GM12878 (cell line): ENCODE measurements around the gene MAPK8IP3. TPM values are rescaled to one million over a fixed set of nuclear protein-coding genes. Genes with fewer than 3 reads are reported as not detected.

Experiments
- ATAC-seq: fragments of 200-7000 bp; cut with Tn5 transposase; 3 replicates; pipeline ENCODE4 v1.9.1; 2020; ENCODE audit warnings: mild to moderate bottlenecking, moderate library complexity
- BruUV-seq: library from RNA; stranded (reverse); fragments of 400-500 nt; replicated peaks from 2 replicates; lab custom pipeline; 2021; lab: Mats Ljungman, UMichigan
- CTCF ChIA-PET: fragments of 300-600 bp; sonication (Branson Sonifier 250); formaldehyde crosslinking; extraction: SDS; loops from one replicate; lab custom pipeline; 2021; ENCODE audit warnings: inconsistent platforms; lab: Yijun Ruan, JAX
- POLR2A ChIA-PET: fragments of 350-600 bp; formaldehyde crosslinking; extraction: SDS; loops from one replicate; lab custom pipeline; 2021; ENCODE audit warnings: inconsistent platforms; lab: Charles Lee
- RAD21 ChIA-PET: fragments of 300-600 bp; sonication (Branson Sonifier 250); formaldehyde crosslinking; loops from one replicate; lab custom pipeline; 2023; ENCODE audit warnings: antibody characterized with exemption; ENCODE audit not compliant: unreplicated experiment; lab: Charles Lee
- SMC1A ChIA-PET: fragments of 300-600 bp; sonication (Branson Sonifier 250); formaldehyde crosslinking; loops from one replicate; lab custom pipeline; 2023; ENCODE audit not compliant: unreplicated experiment, uncharacterized antibody; lab: Charles Lee
- DNase-seq: peaks from one replicate; pipeline ENCODE4 v3.0.0-alpha.2; 2011; ENCODE audit warnings: low read depth, low spot score
- FAIRE-seq: peaks from 3 replicates; lab custom pipeline; 2011; peaks lifted over from hg19 to GRCh38; lab: Jason Lieb, UNC
- H2AFZ ChIP-seq: 2 replicates; pipeline ENCODE4 v1.6.0; 2011; ENCODE audit warnings: low read depth, low read length, control low read depth; ENCODE audit not compliant: control insufficient read depth
- H3K27ac ChIP-seq: 2 replicates; pipeline ENCODE4 v1.5.1; 2011; ENCODE audit warnings: control low read depth; ENCODE audit not compliant: control insufficient read depth, insufficient read depth
- H3K27me3 ChIP-seq, 2 experiments: replicated peaks in 1 of 2; 2 replicates each; pipeline versions ENCODE4 v1.6.0 to v1.6.1; 2011; ENCODE audit warnings: low read length in 1 of 2; ENCODE audit not compliant: control insufficient read depth in 2 of 2, insufficient read depth in 2 of 2
- H3K36me3 ChIP-seq, 2 experiments: 2 replicates each; pipeline ENCODE4 v1.5.1; 2011; ENCODE audit warnings: low read length in 1 of 2; ENCODE audit not compliant: control insufficient read depth in 2 of 2, insufficient read depth in 2 of 2
- H3K4me1 ChIP-seq: 2 replicates; pipeline ENCODE4 v1.6.1; 2011; ENCODE audit warnings: mild to moderate bottlenecking, low read length, moderate library complexity, mixed read lengths; ENCODE audit not compliant: control insufficient read depth, insufficient read depth
- H3K4me2 ChIP-seq: 2 replicates; pipeline ENCODE4 v1.6.0; 2011; ENCODE audit warnings: control low read depth; ENCODE audit not compliant: control insufficient read depth, insufficient read depth
- H3K4me3 ChIP-seq: fragments of 200-600 bp; sonication (generic); 2 replicates; pipeline ENCODE4 v1.5.1; 2016
- H3K79me2 ChIP-seq: 2 replicates; pipeline ENCODE4 v1.6.0; 2011; ENCODE audit warnings: low read length; ENCODE audit not compliant: control insufficient read depth, insufficient read depth
- H3K9ac ChIP-seq: 2 replicates; pipeline ENCODE4 v1.8.0; 2011; ENCODE audit warnings: low read length, control low read depth, mixed read lengths; ENCODE audit not compliant: control insufficient read depth, insufficient read depth
- H3K9me3 ChIP-seq: replicated peaks from 3 replicates; pipeline ENCODE4 v1.5.1; 2011; ENCODE audit warnings: mild to moderate bottlenecking, low read length; ENCODE audit not compliant: control insufficient read depth, insufficient read depth
- H4K20me1 ChIP-seq: 2 replicates; pipeline ENCODE4 v1.6.0; 2011; ENCODE audit not compliant: control insufficient read depth, insufficient read depth
- CREB1 ChIP-seq: IDR thresholded peaks from 2 replicates; pipeline ENCODE4 v1.6.1; 2012; ENCODE audit warnings: low read depth, mild to moderate bottlenecking, inconsistent platforms
- EGR1 ChIP-seq, 2 experiments: IDR thresholded peaks; 1 replicate in 1 of 2; 2 replicates in 1 of 2; pipeline ENCODE4 v1.6.1; 2011 to 2012; ENCODE audit warnings: low read depth in 2 of 2, low read length in 2 of 2, borderline replicate concordance in 1 of 2, mild to moderate bottlenecking in 1 of 2, moderate library complexity in 1 of 2
- EP300 ChIP-seq, 2 experiments: fragments of 150-350 bp in 1 of 2; IDR thresholded peaks; 2 replicates each; pipeline ENCODE4 v1.6.1; 2011 to 2012; ENCODE audit warnings: low read depth in 2 of 2, low read length in 2 of 2, borderline replicate concordance in 1 of 2, improper control_type of control experiment in 1 of 2, inconsistent platforms in 1 of 2; ENCODE audit not compliant: control insufficient read depth in 1 of 2
- JUNB ChIP-seq: IDR thresholded peaks from 2 replicates; pipeline ENCODE4 v1.6.1; 2016; ENCODE audit warnings: antibody characterized with exemption, mild to moderate bottlenecking
- KLF5 ChIP-seq: fragments of 450-650 bp; IDR thresholded peaks from 2 replicates; pipeline ENCODE4 v1.6.1; 2014; ENCODE audit warnings: mild to moderate bottlenecking; ENCODE audit not compliant: partially characterized antibody
- LARP7 ChIP-seq: fragments of 450-650 bp; IDR thresholded peaks from 2 replicates; pipeline ENCODE4 v1.6.1; 2017; ENCODE audit warnings: mild to moderate bottlenecking
- MEF2B ChIP-seq: fragments of 450-650 bp; IDR thresholded peaks from 2 replicates; pipeline ENCODE4 v1.6.1; 2018; ENCODE audit warnings: mild to moderate bottlenecking, moderate library complexity; ENCODE audit not compliant: partially characterized antibody, poor library complexity, severe bottlenecking
- NBN ChIP-seq: fragments of 450-650 bp; IDR thresholded peaks from 2 replicates; pipeline ENCODE4 v1.6.1; 2016
- NKRF ChIP-seq: fragments of 450-650 bp; conservative IDR thresholded peaks from 2 replicates; pipeline ENCODE4 v1.6.1; 2017; ENCODE audit warnings: mild to moderate bottlenecking, moderate library complexity
- NR2C1 ChIP-seq: fragments of 450-650 bp; IDR thresholded peaks from 2 replicates; pipeline ENCODE4 v1.6.1; 2017; ENCODE audit warnings: antibody characterized with exemption, mild to moderate bottlenecking, moderate library complexity
- PKNOX1 ChIP-seq: fragments of 450-650 bp; IDR thresholded peaks from 2 replicates; pipeline ENCODE4 v1.6.1; 2016; ENCODE audit warnings: mild to moderate bottlenecking
- POLR2A ChIP-seq: IDR thresholded peaks from 2 replicates; pipeline ENCODE4 v1.6.1; 2011; ENCODE audit warnings: low read depth, mild to moderate bottlenecking, low read length
- RB1 ChIP-seq: fragments of 450-650 bp; formaldehyde crosslinking; IDR thresholded peaks from 2 replicates; pipeline ENCODE4 v1.6.1; 2017; ENCODE audit warnings: mild to moderate bottlenecking, borderline replicate concordance
- SPI1 ChIP-seq: IDR thresholded peaks from 2 replicates; pipeline ENCODE4 v1.6.1; 2011; ENCODE audit warnings: low read depth, mild to moderate bottlenecking, low read length, moderate library complexity, borderline replicate concordance; ENCODE audit not compliant: insufficient read depth
- TCF3 ChIP-seq: IDR thresholded peaks from 2 replicates; pipeline ENCODE4 v1.6.1; 2012; ENCODE audit warnings: low read depth, mild to moderate bottlenecking, low read length, borderline replicate concordance; ENCODE audit not compliant: insufficient read depth
- USF1 ChIP-seq: IDR thresholded peaks from 2 replicates; pipeline ENCODE4 v1.6.1; 2011; ENCODE audit warnings: borderline replicate concordance, low read depth, mild to moderate bottlenecking, moderate library complexity, mixed read lengths, low read length; ENCODE audit not compliant: insufficient read depth; ENCODE audit errors: extremely low read length
- ZNF207 ChIP-seq: fragments of 450-650 bp; IDR thresholded peaks from 2 replicates; pipeline ENCODE4 v1.6.1; 2014; ENCODE audit warnings: antibody characterized with exemption, mild to moderate bottlenecking, borderline replicate concordance
- ZNF217 ChIP-seq: fragments of 450-650 bp; IDR thresholded peaks from 2 replicates; pipeline ENCODE4 v1.6.1; 2017; ENCODE audit warnings: antibody characterized with exemption, mild to moderate bottlenecking
- ZNF384 ChIP-seq: IDR thresholded peaks from 2 replicates; pipeline ENCODE4 v1.6.1; 2012; ENCODE audit warnings: low read depth, mild to moderate bottlenecking, low read length, improper control_type of control experiment, borderline replicate concordance
- WGBS: methylation state at CpG from one replicate; pipeline ENCODE4 v1.1.6; 2016; ENCODE audit warnings: low lambda C conversion rate; ENCODE audit not compliant: insufficient replicate concordance, insufficient coverage; ENCODE audit errors: missing lambda C conversion rate; 5-methylcytosine and 5-hydroxymethylcytosine counted together
- in situ Hi-C: fragments of 300-500 bp; cut with MboI; formaldehyde crosslinking; loops from 9 replicates; pipeline ENCODE4 v1.14.3; 2018; ENCODE audit warnings: mixed read lengths
- intact Hi-C: fragments of 100-400 bp; cut with micrococcal nuclease; formaldehyde crosslinking; loops from one replicate; pipeline ENCODE4 v1.14.2; 2022; ENCODE audit not compliant: unreplicated experiment
- polyA plus RNA-seq, 11 experiments: library from polyadenylated mRNA; depleted of rRNA in 4 of 11; unstranded in 6 of 11; stranded (reverse) in 5 of 11; fragments of >200 nt; fragmentation: Nextera tagmentation in 4 of 11; fragmentation: Illumina TruSeq in 1 of 11; extraction: Ambion mirVana in 4 of 11; extraction: Trizol in 1 of 11; gene quantifications; 1 replicate in 1 of 11; 2 replicates in 10 of 11; pipeline versions ENCODE4 v1.2.1 to v1.2.3, GENCODE V29; 2011 to 2016; ENCODE audit warnings: inconsistent platforms in 2 of 11, missing spikeins in 2 of 11, low read depth in 1 of 11
- total RNA-seq, 4 experiments: library from RNA; depleted of rRNA in 3 of 4; stranded (reverse); fragments of >200 nt in 3 of 4; fragmentation: Illumina TruSeq in 1 of 4; extraction: Trizol in 1 of 4; gene quantifications; 2 replicates each; pipeline versions ENCODE4 v1.2.1 to v1.2.3, GENCODE V29; 2013 to 2021

MAPK8IP3 gene
- total and polyA plus RNA-seq, 10 of the 15 experiments (the other 5 are each of a cell fraction or from before 2014, with no cell fraction given): 0.06 to 67.9 (median 18.2) TPM

- peaks cover 36% of the 10 kb centered on the region for H3K79me2 ChIP-seq
- no TSS peak for BruUV-seq
- peak within 1 kb of the TSS; percentile 90 for H3K9ac ChIP-seq
- H3K27ac ChIP-seq: peak within 1 kb of the TSS; percentile 76
- in situ Hi-C loops: no loop called here
- ChIA-PET RAD21 (interaction anchor here (0.7 to 1.7 kb wide), 8 partner anchors 28 to 249 kb away, joined by 3 to 15 read pairs (median 3); partner anchors contain the start of genes EME2, MAPK8IP3, MRPS34 and NUBP2), POLR2A (interaction anchor here (0.5 to 2.0 kb wide), 9 partner anchors 28 to 477 kb away, joined by 3 to 15 read pairs (median 5); partner anchors contain the start of genes IFT140, MAPK8IP3, NUBP2 and SPSB3), CTCF (interaction anchor here (0.6 to 1.8 kb wide), 7 partner anchors 25 to 250 kb away, joined by 3 to 14 read pairs (median 4); partner anchors contain the start of genes MAPK8IP3, NUBP2 and SPSB3), SMC1A (interaction anchor here (1.1 kb wide), 1 partner anchor 26 kb away, joined by 3 read pairs; no protein-coding TSS in a partner anchor)
- intact Hi-C loops: loop anchor here (1.0 to 5.0 kb wide), 2 partner anchors 28 to 66 kb away; partner anchors contain the start of genes CRAMP1, IFT140 and MAPK8IP3
- no peaks in the 10 kb centered on the region for H3K27me3 ChIP-seq
- H3K4me2 ChIP-seq: peak within 1 kb of the TSS; percentile 92
- WGBS: 1% methylated on average over 50 of the region's 79 CpGs
- no peaks in the 10 kb centered on the region for H4K20me1 ChIP-seq
- peak; percentile 92 for FAIRE-seq
- H2AFZ ChIP-seq: peak within 1 kb of the TSS; percentile 38; the same call in 1 of the 2 replicates
- H3K4me3 ChIP-seq: peak within 1 kb of the TSS; percentile 75
- peaks cover 3 to 10% of the 10 kb centered on the region in 2 experiments; a peak in 3 of 4 replicates for H3K36me3 ChIP-seq
- ATAC-seq: peak; percentile 99
- H3K9me3 ChIP-seq: no peaks in the 10 kb centered on the region
- no peaks in the 10 kb centered on the region; the same call in 1 of the 2 replicates for H3K4me1 ChIP-seq
- DNase-seq: peak; percentile 84
- TF ChIP-seq NBN (no peak), RB1 (peak; percentile 75), EGR1 (IDR thresholded peaks at IDR 0.05; ENCODE audit: borderline replicate concordance in 1 of 2, low read depth in 2 of 2, low read length in 2 of 2) (peak in 1 of 2 experiments; percentile 46; a peak in 1 of 3 replicates), SPI1 (peak; percentile 3; the same call in 1 of the 2 replicates), TCF3 (0 out of 2 replicates have a peak, but pooled peaks have one; percentile 44), POLR2A (peak; percentile 85), PKNOX1 (peak; percentile 99), NKRF (0 out of 2 replicates have a peak, but pooled peaks have one; percentile 36), USF1 (peak; percentile 50), ZNF217 (no peak), EP300 (IDR thresholded peaks at IDR 0.05; ENCODE audit: borderline replicate concordance in 1 of 2, control insufficient read depth in 1 of 2, low read depth in 2 of 2, low read length in 2 of 2) (no peak), ZNF207 (no peak), KLF5 (peak; percentile 86), CREB1 (peak; percentile 84), MEF2B (no peak), ZNF384 (no peak), NR2C1 (no peak), JUNB (no peak), LARP7 (peak; percentile 46)
These were observed 28.0 kb upstream of the MAPK8IP3 start, which contains the start of gene JPT2 for GRCh38 chr16:1677942-1678499. TSS of gene JPT2 (plus strand) at chr16:1678279. CDS start at chr16:1678313, 34 bp downstream.
